Activated T-cell treated with anti-CD3 and anti-CD28 coated beads, Interleukin-2, amount 50 U/mL, for 24 hours (primary cell): ENCODE results near the gene TEKT2.

Source experiments
- DNase-seq: peaks from one replicate; pipeline ENCODE4 v3.0.0-alpha.2; 2020
- H3K27ac Mint-ChIP-seq: 2 replicates; pipeline ENCODE4 v1.8.0; 2020; ENCODE audit warnings: mild to moderate bottlenecking, mixed read lengths
- H3K27me3 Mint-ChIP-seq: 2 replicates; pipeline ENCODE4 v1.8.0; 2020; ENCODE audit warnings: mixed read lengths
- H3K36me3 Mint-ChIP-seq: 2 replicates; pipeline ENCODE4 v1.8.0; 2020; ENCODE audit warnings: low read depth, mixed read lengths
- H3K4me1 Mint-ChIP-seq: 2 replicates; pipeline ENCODE4 v1.8.0; 2020; ENCODE audit warnings: low read depth, mixed read lengths
- H3K4me3 Mint-ChIP-seq: 2 replicates; pipeline ENCODE4 v1.8.0; 2020; ENCODE audit warnings: mild to moderate bottlenecking, moderate library complexity, mixed read lengths
- H3K9me3 Mint-ChIP-seq: 2 replicates; pipeline ENCODE4 v1.8.0; 2020; ENCODE audit warnings: mixed read lengths

The TEKT2 gene

GRCh38 chr1:36083635-36084496 is at the start of gene TEKT2:
TSS of gene TEKT2 (plus strand) at chr1:36084094. CDS start at chr1:36084922, 828 bp downstream.
- Mint-ChIP-seq H3K4me3 (peak within 1 kb of the TSS; percentile 12), H3K27ac (no peak within 1 kb of the TSS), H3K27me3 (peaks cover 41% of the 10 kb centered on the region), H3K36me3 (no peaks in the 10 kb centered on the region), H3K4me1 (peaks cover 5% of the 10 kb centered on the region), H3K9me3 (no peaks in the 10 kb centered on the region)
- DNase-seq: no peak

GRCh38 chr1:36034692-36035091 is 49.2 kb upstream of the TEKT2 start:
- no peaks in the 10 kb centered on the region for H3K4me1 Mint-ChIP-seq
- H3K27me3 Mint-ChIP-seq: no peaks in the 10 kb centered on the region
- no peak for DNase-seq
- peaks cover 65% of the 10 kb centered on the region for H3K36me3 Mint-ChIP-seq
- no peaks in the 10 kb centered on the region for H3K9me3 Mint-ChIP-seq
- H3K27ac Mint-ChIP-seq: no peak overlapping the region
- H3K4me3 Mint-ChIP-seq: no peak overlapping the region

- no peaks in the 10 kb centered on the region for H3K9me3 Mint-ChIP-seq
- no peak for DNase-seq
- no peak overlapping the region for H3K4me3 Mint-ChIP-seq
- no peaks in the 10 kb centered on the region for H3K27me3 Mint-ChIP-seq
- H3K27ac Mint-ChIP-seq: no peak overlapping the region
- H3K4me1 Mint-ChIP-seq: no peaks in the 10 kb centered on the region
- H3K36me3 Mint-ChIP-seq: peaks cover 67% of the 10 kb centered on the region
Observed at GRCh38 chr1:36035154-36035553, 48.7 kb upstream of the TEKT2 start.

- no peaks in the 10 kb centered on the region for H3K9me3 Mint-ChIP-seq
- peaks cover 69% of the 10 kb centered on the region for H3K36me3 Mint-ChIP-seq
- H3K27me3 Mint-ChIP-seq: no peaks in the 10 kb centered on the region
Observed at GRCh38 chr1:36040238-36040637, 43.7 kb upstream of the TEKT2 start.

GRCh38 chr1:36051821-36052220 is 32.1 kb upstream of the TEKT2 start:
- no peak overlapping the region for H3K27ac Mint-ChIP-seq
- peaks cover 4% of the 10 kb centered on the region for H3K9me3 Mint-ChIP-seq

More at GRCh38 chr1:36040238-36040637, 43.7 kb upstream of the TEKT2 start:
- Mint-ChIP-seq H3K4me1 (no peaks in the 10 kb centered on the region), H3K27ac (no peak overlapping the region), H3K4me3 (no peak overlapping the region)
- DNase-seq: no peak

GRCh38 chr1:36053978-36054377 is 29.9 kb upstream of the TEKT2 start:
- Mint-ChIP-seq H3K4me3 (no peak overlapping the region), H3K27ac (no peak overlapping the region), H3K9me3 (no peaks in the 10 kb centered on the region), H3K4me1 (no peaks in the 10 kb centered on the region), H3K36me3 (peaks cover 36% of the 10 kb centered on the region), H3K27me3 (no peaks in the 10 kb centered on the region)
- DNase-seq: no peak

More at GRCh38 chr1:36051821-36052220, 32.1 kb upstream of the TEKT2 start:
- Mint-ChIP-seq H3K36me3 (peaks cover 58% of the 10 kb centered on the region), H3K27me3 (no peaks in the 10 kb centered on the region), H3K4me1 (no peaks in the 10 kb centered on the region), H3K4me3 (no peak overlapping the region)
- DNase-seq: no peak

GRCh38 chr1:36055706-36056105 is 28.2 kb upstream of the TEKT2 start:
- Mint-ChIP-seq H3K27me3 (no peaks in the 10 kb centered on the region), H3K4me3 (no peak overlapping the region), H3K27ac (no peak overlapping the region), H3K9me3 (no peaks in the 10 kb centered on the region), H3K4me1 (no peaks in the 10 kb centered on the region), H3K36me3 (peaks cover 27% of the 10 kb centered on the region)
- DNase-seq: no peak

- Mint-ChIP-seq H3K4me1 (no peaks in the 10 kb centered on the region), H3K36me3 (peaks cover 1% of the 10 kb centered on the region), H3K4me3 (no peak overlapping the region), H3K27ac (no peak overlapping the region), H3K27me3 (no peaks in the 10 kb centered on the region), H3K9me3 (no peaks in the 10 kb centered on the region)
- DNase-seq: no peak
Observed at GRCh38 chr1:36062315-36062714, 21.6 kb upstream of the TEKT2 start.

- DNase-seq: no peak
- H3K4me1 Mint-ChIP-seq: no peaks in the 10 kb centered on the region
- no peak overlapping the region for H3K27ac Mint-ChIP-seq
- H3K9me3 Mint-ChIP-seq: no peaks in the 10 kb centered on the region
- H3K4me3 Mint-ChIP-seq: no peak overlapping the region
- no peaks in the 10 kb centered on the region for H3K36me3 Mint-ChIP-seq
- H3K27me3 Mint-ChIP-seq: no peaks in the 10 kb centered on the region
Observed at GRCh38 chr1:36067871-36068270, 16.0 kb upstream of the TEKT2 start.

GRCh38 chr1:36068866-36069265 is 15.0 kb upstream of the TEKT2 start:
- no peak overlapping the region for H3K4me3 Mint-ChIP-seq
- H3K27ac Mint-ChIP-seq: no peak overlapping the region
- no peaks in the 10 kb centered on the region for H3K9me3 Mint-ChIP-seq
- no peaks in the 10 kb centered on the region for H3K27me3 Mint-ChIP-seq
- H3K36me3 Mint-ChIP-seq: no peaks in the 10 kb centered on the region
- no peak for DNase-seq
- H3K4me1 Mint-ChIP-seq: no peaks in the 10 kb centered on the region

- Mint-ChIP-seq H3K36me3 (no peaks in the 10 kb centered on the region), H3K27ac (no peak overlapping the region), H3K4me1 (no peaks in the 10 kb centered on the region), H3K27me3 (no peaks in the 10 kb centered on the region), H3K9me3 (no peaks in the 10 kb centered on the region), H3K4me3 (no peak overlapping the region)
- DNase-seq: no peak
Observed at GRCh38 chr1:36070349-36070748, 13.5 kb upstream of the TEKT2 start.

- Mint-ChIP-seq H3K4me1 (no peaks in the 10 kb centered on the region), H3K27ac (no peak overlapping the region), H3K36me3 (no peaks in the 10 kb centered on the region), H3K4me3 (no peak overlapping the region), H3K9me3 (no peaks in the 10 kb centered on the region), H3K27me3 (peaks cover 6% of the 10 kb centered on the region)
- no peak for DNase-seq
Observed at GRCh38 chr1:36076979-36077573, 6.8 kb upstream of the TEKT2 start.

- Mint-ChIP-seq H3K36me3 (no peaks in the 10 kb centered on the region), H3K27me3 (peaks cover 30% of the 10 kb centered on the region), H3K4me3 (no peak overlapping the region), H3K27ac (no peak overlapping the region), H3K4me1 (peaks cover 1% of the 10 kb centered on the region), H3K9me3 (no peaks in the 10 kb centered on the region)
- DNase-seq: no peak
Observed at GRCh38 chr1:36080236-36080635, 3.7 kb upstream of the TEKT2 start.

GRCh38 chr1:36080801-36081200 is 3.1 kb upstream of the TEKT2 start:
- no peaks in the 10 kb centered on the region for H3K36me3 Mint-ChIP-seq
- H3K27me3 Mint-ChIP-seq: peaks cover 33% of the 10 kb centered on the region
- H3K4me3 Mint-ChIP-seq: no peak overlapping the region
- H3K27ac Mint-ChIP-seq: no peak overlapping the region
- no peak for DNase-seq
- peaks cover 1% of the 10 kb centered on the region for H3K4me1 Mint-ChIP-seq
- no peaks in the 10 kb centered on the region for H3K9me3 Mint-ChIP-seq

- Mint-ChIP-seq H3K9me3 (no peaks in the 10 kb centered on the region), H3K4me3 (no peak overlapping the region), H3K27me3 (peaks cover 41% of the 10 kb centered on the region), H3K4me1 (peaks cover 1% of the 10 kb centered on the region), H3K27ac (no peak overlapping the region), H3K36me3 (no peaks in the 10 kb centered on the region)
- DNase-seq: no peak
Observed at GRCh38 chr1:36081926-36082485, 1.9 kb upstream of the TEKT2 start.
